GM23338 (cell line): Measurements from ENCODE around the gene IL22RA1.

ENCODE experiments used
- CREB1 ChIP-seq: fragments of 250-450 bp; sonication (Bioruptor Pico); IDR thresholded peaks from 2 replicates; pipeline ENCODE4 v1.5.0; 2020; ENCODE audit warnings: low read depth, mild to moderate bottlenecking, moderate library complexity
- CTCF ChIP-seq, 2 experiments: fragments of 200-600 bp in 1 of 2; sonication (generic) in 1 of 2; conservative IDR thresholded peaks; 2 replicates each; pipeline versions ENCODE4 v1.5.1 to v1.6.1; 2016 to 2017; ENCODE audit warnings: antibody characterized with exemption in 2 of 2, low read depth in 2 of 2, mild to moderate bottlenecking in 2 of 2, moderate library complexity in 1 of 2
- ETS1 ChIP-seq: IDR thresholded peaks from 2 replicates; pipeline ENCODE4 v1.6.1; 2016; ENCODE audit warnings: antibody characterized with exemption
- EZH2 ChIP-seq: fragments of 200-600 bp; sonication (generic); IDR thresholded peaks from one replicate; pipeline ENCODE4 v1.8.0; 2017; ENCODE audit warnings: antibody characterized with exemption, mild to moderate bottlenecking, low read depth; ENCODE audit not compliant: unreplicated experiment
- EZH2phosphoT487 ChIP-seq: fragments of 200-600 bp; sonication (generic); IDR thresholded peaks from one replicate; pipeline ENCODE4 v1.8.1; 2018; ENCODE audit warnings: antibody characterized with exemption; ENCODE audit not compliant: unreplicated experiment
- JUNB ChIP-seq: IDR thresholded peaks from one replicate; pipeline ENCODE4 v1.6.1; 2016; ENCODE audit warnings: antibody characterized with exemption; ENCODE audit not compliant: unreplicated experiment
- NANOG ChIP-seq: IDR thresholded peaks from 2 replicates; pipeline ENCODE4 v1.6.1; 2016; ENCODE audit warnings: antibody characterized with exemption, borderline replicate concordance
- POLR2AphosphoS5 ChIP-seq: IDR thresholded peaks from 2 replicates; pipeline ENCODE4 v1.6.1; 2016; ENCODE audit warnings: antibody characterized with exemption, low read depth
- REST ChIP-seq: IDR thresholded peaks from one replicate; pipeline ENCODE4 v1.6.1; 2018; ENCODE audit warnings: antibody characterized with exemption; ENCODE audit not compliant: unreplicated experiment
- STAT1 ChIP-seq: IDR thresholded peaks from one replicate; pipeline ENCODE4 v1.6.1; 2016; ENCODE audit warnings: antibody characterized with exemption; ENCODE audit not compliant: unreplicated experiment
- ZNF114 ChIP-seq: fragments of 250-450 bp; sonication (Bioruptor Pico); IDR thresholded peaks from 2 replicates; pipeline ENCODE4 v1.5.0; 2020; ENCODE audit warnings: mild to moderate bottlenecking, moderate library complexity
- ZNF331 ChIP-seq: fragments of 250-450 bp; sonication (Bioruptor Pico); IDR thresholded peaks from 2 replicates; pipeline ENCODE4 v1.5.0; 2020; ENCODE audit warnings: low read depth, mild to moderate bottlenecking, moderate library complexity

- TF ChIP-seq CTCF (conservative IDR thresholded peaks at IDR 0.05; ENCODE audit: low read depth in 2 of 2) (no peak), REST (no peak), EZH2phosphoT487 (no peak), EZH2 (no peak), ZNF114 (CRISPR knock-in tag) (no peak), POLR2AphosphoS5 (no peak), JUNB (no peak), CREB1 (CRISPR knock-in tag) (no peak), NANOG (no peak), STAT1 (no peak), ETS1 (no peak), ZNF331 (CRISPR knock-in tag) (no peak)
Measured at GRCh38 chr1:24075590-24075854, 67.4 kb downstream of the IL22RA1 start.
